K562 (cell line): ENCODE measurements around the gene GOPC. TPM values are rescaled to one million over a fixed set of nuclear protein-coding genes. Genes with fewer than 3 reads are reported as not detected.

Experiments used
- ATAC-seq: fragments of 200-7000 bp; cut with Tn5 transposase; 3 replicates; pipeline ENCODE4 v1.9.1; 2020; ENCODE audit warnings: moderate library complexity
- BruUV-seq: library from RNA; stranded (reverse); fragments of 400-500 nt; replicated peaks from 2 replicates; lab custom pipeline; 2021; lab: Mats Ljungman, UMichigan
- CTCF ChIA-PET: fragments of 300-600 bp; formaldehyde crosslinking; extraction: SDS; loops from one replicate; lab custom pipeline; 2021; ENCODE audit warnings: low intra/inter-chr PET ratio; lab: Yijun Ruan, JAX
- POLR2A ChIA-PET: fragments of 300-600, 350-650 bp; sonication (Branson Sonifier 250); formaldehyde crosslinking; extraction: SDS; loops from one replicate; lab custom pipeline; 2021; ENCODE audit warnings: antibody characterized with exemption, inconsistent platforms; lab: Yijun Ruan, JAX
- DNase-seq, 4 experiments: peaks; one replicate each; pipeline versions ENCODE4 v3.0.0 to v3.0.0-alpha.2; 2011 to 2018; ENCODE audit warnings: low spot score in 3 of 4, mixed read lengths in 3 of 4; ENCODE audit errors: extremely low read depth in 1 of 4
- FAIRE-seq: peaks from 2 replicates; lab custom pipeline; 2011; peaks lifted over from hg19 to GRCh38; lab: Jason Lieb, UNC
- H2AFZ ChIP-seq: 2 replicates; pipeline ENCODE4 v1.6.0; 2011; ENCODE audit warnings: low read depth, low read length, control low read depth, inconsistent platforms
- H3K27ac ChIP-seq: fragments of 200-600 bp; 3 replicates; pipeline ENCODE4 v1.8.0; 2011; ENCODE audit warnings: low read depth, mild to moderate bottlenecking, control low read depth, inconsistent platforms, low read length, moderate library complexity, mixed read lengths; ENCODE audit errors: extremely low read depth
- H3K27me3 ChIP-seq, 2 experiments: fragments of 300-600 bp in 1 of 2; 2 replicates in 1 of 2; 3 replicates in 1 of 2; pipeline versions ENCODE4 v1.6.0 to v1.8.0; 2011; ENCODE audit warnings: inconsistent platforms in 2 of 2, low read length in 2 of 2, mild to moderate bottlenecking in 1 of 2, mixed read lengths in 1 of 2, moderate library complexity in 1 of 2; ENCODE audit not compliant: control insufficient read depth in 2 of 2, insufficient read depth in 2 of 2
- H3K36me3 ChIP-seq: fragments of 300-600 bp; 3 replicates; pipeline ENCODE4 v1.8.0; 2011; ENCODE audit warnings: mild to moderate bottlenecking, low read length, inconsistent platforms; ENCODE audit not compliant: control insufficient read depth, insufficient read depth
- H3K4me1 ChIP-seq, 2 experiments: fragments of 200-600 bp in 1 of 2; replicated peaks in 1 of 2; 2 replicates in 1 of 2; 3 replicates in 1 of 2; pipeline versions ENCODE4 v1.5.1 to v1.8.0; 2011; ENCODE audit warnings: inconsistent platforms in 2 of 2, low read length in 2 of 2, mild to moderate bottlenecking in 1 of 2, mixed read lengths in 1 of 2, moderate library complexity in 1 of 2; ENCODE audit not compliant: control insufficient read depth in 2 of 2, insufficient read depth in 2 of 2
- H3K4me2 ChIP-seq: 2 replicates; pipeline ENCODE4 v1.6.1; 2011; ENCODE audit warnings: low read length, control low read depth, inconsistent platforms, mixed read lengths; ENCODE audit not compliant: insufficient read depth
- H3K4me3 ChIP-seq: fragments of 200-600 bp; sonication (generic), shearing (Covaris generic); 2 replicates; pipeline ENCODE4 v1.5.1; 2016; ENCODE audit warnings: control low read depth, inconsistent platforms
- H3K79me2 ChIP-seq: fragments of 200-600 bp; 3 replicates; pipeline ENCODE4 v1.8.0; 2011; ENCODE audit warnings: low read length, inconsistent platforms; ENCODE audit not compliant: control insufficient read depth, insufficient read depth
- H3K9ac ChIP-seq, 2 experiments: 2 replicates each; pipeline versions ENCODE4 v1.6.0 to v1.6.1; 2011; ENCODE audit warnings: low read depth in 2 of 2, low read length in 2 of 2, control low read depth in 1 of 2, inconsistent platforms in 1 of 2, mild to moderate bottlenecking in 1 of 2, mixed read lengths in 1 of 2; ENCODE audit not compliant: insufficient read depth in 1 of 2
- H3K9me1 ChIP-seq: one replicate; pipeline ENCODE4 v1.6.0; 2011; ENCODE audit warnings: inconsistent platforms, mild to moderate bottlenecking, low read length, moderate library complexity; ENCODE audit not compliant: control insufficient read depth, insufficient read depth
- H3K9me3 ChIP-seq: replicated peaks from 2 replicates; pipeline ENCODE4 v1.5.1; 2011; ENCODE audit warnings: low read depth, low read length, inconsistent platforms; ENCODE audit not compliant: control insufficient read depth, insufficient read depth
- H4K20me1 ChIP-seq: replicated peaks from 2 replicates; pipeline ENCODE4 v1.6.1; 2011; ENCODE audit warnings: low read length, inconsistent platforms, mixed read lengths; ENCODE audit not compliant: control insufficient read depth, insufficient read depth
- DIDO1 ChIP-seq: fragments of 450-650 bp; IDR thresholded peaks from 2 replicates; pipeline ENCODE4 v1.6.1; 2016; ENCODE audit warnings: low read depth, missing biosample characterization, missing genetic modification characterization
- ERF ChIP-seq: fragments of 450-650 bp; formaldehyde crosslinking; IDR thresholded peaks from 2 replicates; pipeline ENCODE4 v1.4.0; 2020; ENCODE audit warnings: mild to moderate bottlenecking, mixed read lengths
- GATAD2B ChIP-seq: fragments of 450-650 bp; IDR thresholded peaks from 2 replicates; pipeline ENCODE4 v1.6.1; 2017; ENCODE audit warnings: mild to moderate bottlenecking, borderline replicate concordance
- HDAC8 ChIP-seq: fragments of 450-650 bp; IDR thresholded peaks from 2 replicates; pipeline ENCODE4 v1.6.1; 2016; ENCODE audit warnings: mild to moderate bottlenecking, missing genetic modification characterization, moderate library complexity, missing compliant biosample characterization
- NFYB ChIP-seq: IDR thresholded peaks from 2 replicates; pipeline ENCODE4 v1.6.1; 2011; ENCODE audit warnings: mild to moderate bottlenecking, moderate library complexity; ENCODE audit not compliant: insufficient read length; ENCODE audit errors: extremely low read depth
- POLR2AphosphoS2 ChIP-seq: IDR thresholded peaks from 2 replicates; pipeline ENCODE4 v1.6.1; 2012; ENCODE audit warnings: low read length, improper control_type of control experiment
- RAD51 ChIP-seq: fragments of 450-650 bp; IDR thresholded peaks from 2 replicates; pipeline ENCODE4 v1.7.1; 2016; ENCODE audit warnings: low read depth, mild to moderate bottlenecking, borderline replicate concordance
- RBM17 ChIP-seq: fragments of 200-400 bp; formaldehyde crosslinking; IDR thresholded peaks from 2 replicates; pipeline ENCODE4 v1.6.1; 2017; ENCODE audit warnings: low read depth, mild to moderate bottlenecking, low read length, borderline replicate concordance
- ZNF232 ChIP-seq: sonication (generic); formaldehyde crosslinking; IDR thresholded peaks from 2 replicates; pipeline ENCODE4 v1.8.0; 2022; ENCODE audit warnings: mild to moderate bottlenecking, missing genetic modification reagents
- ZNF551 ChIP-seq: fragments of 250-450 bp; sonication (Bioruptor Pico); IDR thresholded peaks from 2 replicates; pipeline ENCODE4 v1.5.0; 2021; ENCODE audit warnings: mild to moderate bottlenecking, moderate library complexity
- ZNF766 ChIP-seq: fragments of 200-800 bp; sonication (Bioruptor generic); conservative IDR thresholded peaks from 2 replicates; pipeline ENCODE4 v1.6.1; 2016; ENCODE audit warnings: missing genetic modification characterization, missing compliant biosample characterization
- WGBS: fragments of 100-300 bp; shearing (Covaris generic); methylation state at CpG from one replicate; pipeline ENCODE4 v1.1.6; 2016; ENCODE audit warnings: low coverage, mixed read lengths; ENCODE audit not compliant: insufficient coverage; ENCODE audit errors: missing lambda C conversion rate; 5-methylcytosine and 5-hydroxymethylcytosine counted together
- in situ Hi-C: fragments of 300-500 bp; cut with MboI; formaldehyde crosslinking; loops from 4 replicates; pipeline ENCODE4 v1.15.0; 2018; ENCODE audit warnings: inconsistent platforms, mixed read lengths
- intact Hi-C: fragments of 100-400 bp; cut with micrococcal nuclease; formaldehyde crosslinking; loops from 2 replicates; pipeline ENCODE4 v1.14.2; 2022
- polyA plus RNA-seq, 8 experiments: library from polyadenylated mRNA; depleted of rRNA in 4 of 8; stranded (reverse) in 5 of 8; unstranded in 3 of 8; fragments of >200 nt; fragmentation: Nextera tagmentation in 2 of 8; fragmentation: Illumina TruSeq in 1 of 8; extraction: Ambion mirVana in 2 of 8; extraction: Trizol in 1 of 8; gene quantifications; 2 replicates each; pipeline versions ENCODE4 v1.2.1 to v1.2.3, GENCODE V29; 2011 to 2014; ENCODE audit warnings: inconsistent platforms in 1 of 8, missing spikeins in 1 of 8
- total RNA-seq, 7 experiments: library from RNA; depleted of rRNA in 6 of 7; stranded (reverse); fragments of >200 nt in 6 of 7; fragmentation: Illumina TruSeq in 2 of 7; extraction: Trizol in 2 of 7; gene quantifications; 2 replicates each; pipeline versions ENCODE4 v1.2.1 to v1.2.3, GENCODE V29; 2011 to 2021; ENCODE audit warnings: low replicate concordance in 1 of 7
- TF ChIP-seq, protein P1 (sequence below), 2 experiments: fragments of 450-650 bp in 1 of 2; sonication (generic) in 1 of 2; formaldehyde crosslinking in 1 of 2; IDR thresholded peaks in 1 of 2; conservative IDR thresholded peaks in 1 of 2; 2 replicates each; pipeline versions ENCODE4 v1.6.1 to v1.8.1; 2016 to 2023; ENCODE audit warnings: mild to moderate bottlenecking in 2 of 2, moderate library complexity in 2 of 2, inconsistent platforms in 1 of 2, missing genetic modification reagents in 1 of 2

Gene GOPC
- total and polyA plus RNA-seq, 9 of the 15 experiments (the other 6 are each of a cell fraction or from before 2014, with no cell fraction given) = 10.0 to 32.2 (median 25.6) TPM

DNA sequence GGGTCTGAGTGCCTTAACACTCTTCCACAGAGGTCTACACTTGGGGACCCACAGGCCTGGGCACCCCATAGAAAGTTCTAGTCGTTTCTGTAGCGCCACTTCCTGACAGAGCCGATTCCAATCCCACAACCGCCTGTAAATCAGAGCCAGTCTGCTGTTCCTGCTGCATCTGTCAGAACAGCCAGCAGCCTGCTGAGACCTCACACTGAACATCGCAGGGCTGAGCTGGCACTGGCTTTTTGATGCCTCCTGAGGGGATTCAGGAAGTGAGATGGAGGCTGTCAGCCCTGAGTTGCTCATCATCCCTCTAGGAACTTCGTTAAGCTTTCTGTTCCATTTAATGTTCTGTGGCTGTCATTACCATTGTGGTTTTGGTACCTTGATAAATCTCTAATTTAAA lies 71.0 kb downstream of the GOPC start:
- Histone ChIP-seq H3K27ac (no peak overlapping the region), H3K4me3 (no peak overlapping the region), H3K79me2 (no peaks in the 10 kb centered on the region), H2AFZ (0 out of 2 replicates have a peak overlapping the region, but pooled peaks have one; percentile 38), H4K20me1 (no peaks in the 10 kb centered on the region), H3K9ac (no peak overlapping the region), H3K4me2 (no peak overlapping the region), H3K27me3 (no peaks in the 10 kb centered on the region), H3K9me3 (no peaks in the 10 kb centered on the region), H3K9me1 (no peaks in the 10 kb centered on the region), H3K4me1 (peaks cover 0 to 10% of the 10 kb centered on the region in 2 experiments; a peak in 2 of 5 replicates), H3K36me3 (no peaks in the 10 kb centered on the region)
- BruUV-seq = no TSS peak
- TF ChIP-seq DIDO1 (tag) (no peak), ERF (no peak), NFYB (no peak), RAD51 (no peak), POLR2AphosphoS2 (no peak), ZNF551 (no peak), GATAD2B (no peak), HDAC8 (tag) (no peak), RBM17 (no peak), ZNF766 (no peak), ZNF232 (CRISPR knock-in tag) (no peak)
- TF ChIP-seq, protein P1, sequence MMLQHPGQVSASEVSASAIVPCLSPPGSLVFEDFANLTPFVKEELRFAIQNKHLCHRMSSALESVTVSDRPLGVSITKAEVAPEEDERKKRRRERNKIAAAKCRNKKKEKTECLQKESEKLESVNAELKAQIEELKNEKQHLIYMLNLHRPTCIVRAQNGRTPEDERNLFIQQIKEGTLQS (IDR thresholded peaks at IDR 0.05) = no peak
- TF ChIP-seq, protein P1 (CRISPR knock-in tag; conservative IDR thresholded peaks at IDR 0.05) = no peak
- FAIRE-seq (no peak), ATAC-seq (no peak), DNase-seq (no peak)
- ChIA-PET CTCF (no interaction called here), POLR2A (interaction anchor here (0.5 to 1.4 kb wide), 5 partner anchors 9 to 1358 kb away, joined by 3 read pairs; no protein-coding TSS in a partner anchor)
- intact Hi-C loops (no loop called here), in situ Hi-C loops (no loop called here)
- 68% methylated on average over 6 of the region's 6 CpGs for WGBS
